PC-9 (cell line): Measurements from ENCODE around the gene PGBD5.

Experiments
- EZH2 ChIP-seq: fragments of 200-600 bp; sonication (generic); IDR thresholded peaks from 2 replicates; pipeline ENCODE4 v1.8.0; 2017; ENCODE audit warnings: antibody characterized with exemption, low read depth
- TF ChIP-seq, protein P1 (sequence below): fragments of 200-600 bp; sonication (generic); conservative IDR thresholded peaks from 2 replicates; pipeline ENCODE4 v1.6.1; 2017; ENCODE audit warnings: mixed run types, antibody characterized with exemption, mild to moderate bottlenecking, moderate library complexity

DNA sequence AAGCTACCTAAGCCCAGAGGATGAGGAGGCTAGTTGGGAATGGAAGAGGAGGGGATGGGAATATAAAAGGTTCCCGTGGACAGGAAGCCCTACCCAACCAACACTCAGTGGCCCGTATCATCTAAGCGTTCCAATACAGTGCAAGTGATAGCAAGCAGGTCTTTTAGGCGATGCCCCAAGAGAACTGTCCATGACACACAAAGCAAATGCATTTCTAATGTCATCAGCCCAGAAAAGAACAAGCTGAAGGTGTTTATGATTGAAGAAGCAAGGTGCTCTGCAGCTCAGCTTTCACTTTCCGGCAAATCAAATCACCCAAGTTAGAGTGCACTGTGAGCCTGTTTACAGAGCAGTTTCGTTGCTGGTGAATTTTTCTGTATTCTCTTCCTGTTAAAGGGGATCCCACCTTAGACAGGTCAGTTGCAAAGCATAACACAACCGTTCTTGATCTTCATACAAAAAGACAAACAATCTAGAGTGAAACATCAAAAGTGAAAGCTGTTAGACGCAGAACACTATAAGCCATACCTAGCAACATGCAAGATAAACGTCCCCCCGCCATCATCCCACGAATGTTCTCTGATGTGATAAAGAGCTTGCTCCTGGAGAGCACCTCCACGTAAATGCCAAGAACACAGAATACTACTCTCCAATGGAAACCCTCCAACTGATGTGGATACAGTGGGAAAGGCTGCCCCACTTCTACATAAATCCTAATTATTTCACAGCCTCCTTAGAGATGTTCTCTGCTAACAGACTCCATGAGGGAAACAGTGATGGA lies 54.0 kb downstream of the PGBD5 start:
- TF ChIP-seq, protein P1, sequence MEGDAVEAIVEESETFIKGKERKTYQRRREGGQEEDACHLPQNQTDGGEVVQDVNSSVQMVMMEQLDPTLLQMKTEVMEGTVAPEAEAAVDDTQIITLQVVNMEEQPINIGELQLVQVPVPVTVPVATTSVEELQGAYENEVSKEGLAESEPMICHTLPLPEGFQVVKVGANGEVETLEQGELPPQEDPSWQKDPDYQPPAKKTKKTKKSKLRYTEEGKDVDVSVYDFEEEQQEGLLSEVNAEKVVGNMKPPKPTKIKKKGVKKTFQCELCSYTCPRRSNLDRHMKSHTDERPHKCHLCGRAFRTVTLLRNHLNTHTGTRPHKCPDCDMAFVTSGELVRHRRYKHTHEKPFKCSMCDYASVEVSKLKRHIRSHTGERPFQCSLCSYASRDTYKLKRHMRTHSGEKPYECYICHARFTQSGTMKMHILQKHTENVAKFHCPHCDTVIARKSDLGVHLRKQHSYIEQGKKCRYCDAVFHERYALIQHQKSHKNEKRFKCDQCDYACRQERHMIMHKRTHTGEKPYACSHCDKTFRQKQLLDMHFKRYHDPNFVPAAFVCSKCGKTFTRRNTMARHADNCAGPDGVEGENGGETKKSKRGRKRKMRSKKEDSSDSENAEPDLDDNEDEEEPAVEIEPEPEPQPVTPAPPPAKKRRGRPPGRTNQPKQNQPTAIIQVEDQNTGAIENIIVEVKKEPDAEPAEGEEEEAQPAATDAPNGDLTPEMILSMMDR, result no peak
- TF ChIP-seq EZH2, result no peak
